Stimulated activated CD4-positive, alpha-beta T cell treated with anti-CD3 and anti-CD28 coated beads, Interleukin-4, amount 100 ng/mL, for 4 hours (primary cell): ENCODE measurements around the gene FTHL17.

Source experiments
- DNase-seq, 2 experiments: peaks; one replicate each; pipeline ENCODE4 v3.0.0-alpha.2; 2020

Gene FTHL17

GRCh38 chrX:31036895-31037294 is 34.9 kb downstream of the FTHL17 start:
- DNase-seq = no peak

GRCh38 chrX:31027351-31027750 is 44.5 kb downstream of the FTHL17 start:
- no peak for DNase-seq

- no peak for DNase-seq
These were observed 47.0 kb downstream of the FTHL17 start for GRCh38 chrX:31024866-31025265.

- DNase-seq = no peak
These were observed 50.3 kb downstream of the FTHL17 start for GRCh38 chrX:31021537-31021936.
